OCI-M2 (cell line): ENCODE data around the gene SDC3.

Experiments used
- DNase-seq: peaks from one replicate; lab custom pipeline; 2025; ENCODE audit not compliant: unreplicated experiment; lab: John Stamatoyannopoulos, UW

Gene SDC3

DNA sequence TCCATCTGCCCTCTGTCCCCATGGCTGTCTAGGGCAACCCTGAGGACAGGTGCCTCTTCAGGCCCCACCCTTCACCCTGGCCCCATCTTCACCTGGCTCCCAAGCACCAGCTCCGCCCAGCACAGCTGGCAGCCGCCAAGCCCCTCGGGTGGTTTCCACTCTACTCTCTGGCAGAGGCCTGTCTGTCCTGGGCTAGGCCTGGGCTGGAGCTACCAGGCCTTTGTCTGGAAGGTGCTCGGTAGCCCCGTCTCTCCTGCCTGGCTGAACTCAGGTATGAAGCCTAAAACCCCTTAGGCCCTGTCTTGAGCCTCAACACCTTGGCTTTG is 17.4 kb downstream of the SDC3 start:
- DNase-seq = no peak

DNA sequence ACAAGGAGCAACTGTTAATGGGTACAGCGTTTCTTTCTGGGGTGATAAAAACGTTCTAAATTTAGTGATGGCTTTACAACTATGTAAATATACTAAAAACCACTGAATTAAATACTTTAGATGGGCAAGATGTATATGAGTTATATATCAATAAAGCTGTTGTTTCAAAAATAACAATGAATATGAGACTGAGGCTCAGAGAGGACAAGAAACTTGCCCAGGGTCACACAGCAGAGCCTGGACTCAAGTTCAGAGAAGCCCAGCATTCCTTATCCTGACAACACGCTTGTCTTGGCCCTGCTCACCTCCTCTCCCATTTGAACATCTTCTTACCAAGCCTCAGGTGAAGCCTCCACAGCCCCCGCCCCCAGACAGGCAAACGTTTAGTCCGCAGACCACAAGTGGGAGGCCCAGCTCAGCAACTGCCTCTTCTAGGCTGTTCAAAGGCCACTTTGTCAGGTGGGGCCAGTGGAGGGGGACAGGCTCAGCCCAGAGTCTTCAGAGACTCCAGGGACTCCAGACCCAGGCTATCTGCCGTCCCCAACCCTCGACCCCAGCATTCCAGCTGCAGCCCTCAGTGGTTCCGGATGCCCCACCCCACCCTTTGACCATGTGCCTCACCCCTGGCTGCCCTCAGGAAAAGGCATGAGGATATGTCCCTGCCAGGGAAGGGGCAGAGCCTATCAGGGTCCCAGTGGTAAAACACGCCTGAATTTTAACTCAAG is 17.9 kb downstream of the SDC3 start:
- DNase-seq = no peak

DNA sequence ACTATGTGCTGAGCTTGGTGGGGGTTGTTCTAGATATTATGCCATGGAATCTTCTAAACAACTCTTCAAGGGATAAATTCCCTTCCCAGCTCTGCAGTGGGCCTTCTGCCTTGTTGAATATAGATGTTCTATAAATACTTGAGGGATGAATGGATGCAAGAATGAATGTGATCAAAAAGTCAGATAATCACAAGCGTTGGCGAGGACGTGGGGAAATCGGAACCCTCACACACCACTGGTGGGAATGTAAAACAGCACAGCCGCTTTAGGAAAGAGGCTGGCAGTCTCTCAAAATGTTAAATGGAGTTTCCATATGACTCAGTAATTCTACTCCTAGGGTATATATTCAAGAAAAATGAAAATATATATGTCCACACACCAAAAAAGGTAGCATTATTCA is 19.0 kb downstream of the SDC3 start:
- DNase-seq = no peak

DNA sequence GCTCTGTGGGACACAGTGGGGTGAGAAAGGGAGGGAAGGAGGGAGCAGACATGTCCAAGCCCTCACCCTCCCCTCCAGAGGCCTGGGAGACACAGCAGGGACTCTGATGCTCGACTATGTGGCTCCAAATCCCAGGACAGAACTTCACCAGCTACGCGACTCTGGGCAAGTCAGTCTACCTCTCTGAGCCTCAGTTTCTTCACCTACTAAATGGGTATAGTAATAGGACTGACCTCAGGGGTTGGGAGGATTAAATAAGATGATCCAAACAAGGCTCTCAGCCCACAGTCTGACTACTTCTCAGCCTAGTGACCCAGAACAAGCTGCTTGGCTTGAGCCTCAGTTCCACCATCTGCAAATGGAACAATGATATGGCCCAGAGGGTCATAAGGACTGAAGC is 19.6 kb downstream of the SDC3 start:
- no peak for DNase-seq

DNA sequence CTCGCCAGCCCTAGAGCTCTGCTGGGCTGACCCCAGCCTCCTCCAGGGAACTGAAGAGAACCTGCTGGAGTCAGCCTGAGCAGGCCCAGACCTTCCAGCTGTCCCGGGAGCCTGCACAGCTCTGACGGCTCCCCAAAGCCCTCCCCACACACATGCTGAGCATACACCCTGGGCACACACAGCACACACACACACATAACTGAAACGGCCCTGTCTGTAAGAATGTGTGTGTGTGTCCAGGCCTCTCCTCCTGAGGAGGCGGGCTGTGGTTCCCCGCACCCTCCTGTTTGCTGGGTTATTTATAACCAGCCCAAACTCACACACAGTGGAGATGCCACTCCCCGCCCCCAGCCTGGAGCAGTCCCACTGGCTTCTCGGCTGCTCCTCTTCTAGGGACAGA is 20.2 kb downstream of the SDC3 start:
- DNase-seq = no peak

DNA sequence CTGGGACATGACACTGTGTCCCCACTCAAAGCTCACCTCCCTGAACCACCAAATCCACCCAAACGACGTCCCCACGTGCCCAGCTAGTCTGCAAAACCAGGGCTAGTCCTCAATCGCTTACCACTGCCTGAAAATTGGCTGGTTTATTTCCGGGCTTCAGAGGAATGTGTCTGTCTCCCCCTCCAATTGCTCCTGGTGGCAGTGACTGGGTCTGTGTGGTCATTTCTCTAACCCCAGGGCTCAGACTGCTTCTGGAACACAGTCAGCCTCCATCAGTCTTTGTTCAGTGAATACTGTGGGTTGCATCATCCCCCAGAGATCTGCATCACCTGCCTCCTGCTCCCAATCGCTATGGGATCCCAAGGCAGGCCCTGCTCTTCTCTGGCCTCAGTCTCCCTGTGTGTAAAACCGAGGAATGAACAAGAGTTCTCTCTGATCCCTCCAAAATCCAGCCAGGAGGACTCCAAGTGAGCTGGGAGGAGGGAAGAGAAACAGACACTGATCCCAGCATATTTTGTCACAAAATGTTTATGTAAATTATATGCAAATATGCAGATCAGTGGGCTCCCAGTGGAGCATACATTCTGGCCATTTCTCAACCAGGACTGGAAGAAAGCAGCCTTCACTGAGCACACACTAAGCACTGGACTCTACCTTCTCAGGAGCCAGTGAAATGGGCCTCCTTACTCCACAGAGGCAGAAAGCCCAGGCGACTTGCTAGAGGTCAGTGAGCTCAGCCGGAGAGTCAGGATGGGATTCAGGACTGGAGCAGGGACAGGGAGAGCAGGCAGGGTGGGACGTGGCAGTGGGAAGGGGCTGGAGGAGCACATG is 20.9 kb downstream of the SDC3 start:
- no peak for DNase-seq

DNA sequence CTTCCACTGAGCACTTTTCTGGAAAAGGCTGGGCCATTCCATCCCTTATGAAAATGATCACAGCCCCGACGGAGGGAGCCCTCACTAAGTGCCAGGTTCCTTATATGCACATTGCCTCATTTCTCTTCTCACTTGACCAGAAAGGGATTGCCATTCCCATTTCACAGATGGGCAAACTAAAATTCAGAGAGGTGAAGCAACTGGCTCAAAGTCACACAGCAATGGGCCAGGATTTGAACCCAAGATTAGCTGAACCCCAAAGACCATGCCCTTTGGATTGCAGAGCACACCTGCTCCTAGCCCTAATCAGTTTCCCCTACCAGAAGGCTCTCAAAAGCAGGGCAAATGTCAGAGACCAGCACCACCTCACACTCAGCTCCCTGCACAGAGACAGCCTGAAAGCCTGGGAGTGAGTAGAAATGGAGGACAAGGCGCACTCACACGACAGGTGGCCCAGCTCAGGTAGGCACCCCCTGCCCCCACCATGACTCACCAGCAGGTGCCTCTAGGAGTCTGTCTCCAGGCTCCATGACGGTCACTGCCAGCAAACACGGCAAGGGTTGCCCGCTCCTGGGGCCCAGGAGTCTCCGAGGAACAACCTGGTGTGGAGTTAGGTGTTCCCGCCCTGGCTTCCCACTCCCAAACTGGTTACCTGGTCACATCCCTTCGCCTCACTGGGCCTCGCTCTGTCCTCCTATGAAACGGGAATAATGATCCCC is 21.7 kb downstream of the SDC3 start:
- DNase-seq = no peak

DNA sequence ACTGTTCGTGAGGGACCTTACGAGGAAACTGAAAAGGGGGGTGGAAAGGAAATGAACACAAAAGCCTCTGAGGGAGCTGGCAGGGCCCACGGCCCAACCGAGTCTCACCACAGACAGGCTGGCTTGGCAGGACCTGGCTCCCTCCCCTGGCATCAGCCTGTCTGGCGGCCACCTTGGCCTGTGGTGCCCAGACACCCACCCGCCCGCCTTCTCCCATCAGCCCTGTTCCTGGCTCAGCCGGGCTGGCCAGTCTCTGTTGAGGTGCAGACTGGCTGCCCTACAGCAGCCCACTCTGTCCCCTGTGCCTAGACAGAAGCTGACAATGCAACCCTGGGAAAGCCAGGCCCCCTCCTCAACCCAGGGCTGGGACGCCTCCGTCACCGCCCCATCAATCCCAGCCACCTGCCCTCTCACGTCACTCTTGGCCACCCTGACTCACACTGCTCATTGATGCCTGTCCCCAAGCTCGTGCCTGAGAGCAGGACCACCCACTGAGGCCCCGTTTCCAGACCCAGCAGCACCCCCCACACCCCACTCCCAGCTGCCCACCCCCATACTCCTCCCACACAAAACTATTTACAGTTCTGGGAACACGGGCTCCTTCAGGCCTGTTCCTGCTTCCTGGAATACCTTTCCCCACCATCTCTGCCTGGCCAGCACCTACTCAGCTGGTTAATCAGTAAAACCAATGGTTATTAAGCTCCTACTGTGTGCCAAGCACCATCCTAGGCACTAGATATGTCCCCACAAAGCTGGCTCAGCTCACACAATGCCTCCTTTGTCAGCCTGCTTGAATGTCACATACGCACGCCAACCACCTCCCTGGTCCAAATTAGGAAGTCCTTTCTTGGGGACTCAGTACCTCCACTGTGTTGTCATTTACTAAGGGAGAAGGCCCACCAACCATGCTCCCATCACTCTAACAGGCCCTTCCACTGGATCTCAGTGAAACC is 22.7 kb downstream of the SDC3 start:
- no peak for DNase-seq

DNA sequence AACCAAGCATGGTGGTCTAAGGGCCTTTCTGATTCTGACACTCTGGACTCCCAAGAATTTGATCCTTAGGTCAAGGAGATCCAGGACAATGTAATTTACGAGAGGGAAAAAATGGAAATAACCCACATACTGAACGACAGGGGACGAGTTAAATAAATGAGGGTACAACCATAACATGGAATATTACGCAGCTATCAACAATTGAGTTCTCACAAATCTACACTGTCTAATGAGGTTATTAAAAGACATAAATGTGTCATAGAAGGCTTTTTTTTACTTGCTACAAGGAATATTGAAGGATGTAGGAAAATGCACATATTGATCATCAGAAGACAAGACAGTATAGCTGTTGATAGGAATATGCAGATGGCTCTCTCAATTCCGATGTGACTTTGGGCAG is 23.8 kb downstream of the SDC3 start:
- DNase-seq = no peak

DNA sequence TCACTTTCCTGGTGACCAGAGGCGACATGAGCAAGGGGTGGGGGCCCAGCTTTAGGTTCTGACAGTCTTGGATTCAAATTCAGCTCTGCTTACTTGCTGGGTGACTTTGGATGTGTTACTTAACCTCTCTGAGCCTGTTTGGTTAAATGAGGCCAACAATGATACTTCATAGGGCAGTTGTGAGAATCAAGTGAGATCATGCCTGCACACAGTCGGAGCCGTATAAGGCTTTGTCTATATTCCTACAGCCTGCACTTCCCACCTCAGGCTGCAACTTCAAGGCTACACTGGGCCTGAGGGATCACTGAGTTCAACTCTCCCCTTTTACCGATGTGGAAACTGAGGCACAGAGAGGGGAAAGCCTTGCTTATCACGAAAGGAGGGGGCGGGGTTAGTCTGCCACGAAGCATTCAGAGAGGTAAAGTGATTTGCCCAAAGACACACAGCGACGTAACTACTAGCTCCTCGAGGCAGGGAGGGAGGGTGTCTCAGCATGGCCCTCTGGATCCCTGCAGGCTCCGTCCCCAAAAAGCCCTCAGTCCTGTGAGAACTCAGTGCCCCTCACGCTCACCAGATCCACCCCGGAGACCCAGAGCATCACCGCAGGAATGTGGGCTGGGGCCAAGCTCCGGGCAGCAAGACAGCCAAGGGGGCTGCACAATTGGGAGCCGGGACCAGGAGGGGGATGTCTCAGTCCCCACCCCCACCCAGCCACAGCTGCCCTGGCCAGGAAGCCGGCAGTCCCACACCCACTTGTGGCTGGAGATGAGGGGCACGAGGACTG is 25.0 kb downstream of the SDC3 start:
- DNase-seq = no peak

DNA sequence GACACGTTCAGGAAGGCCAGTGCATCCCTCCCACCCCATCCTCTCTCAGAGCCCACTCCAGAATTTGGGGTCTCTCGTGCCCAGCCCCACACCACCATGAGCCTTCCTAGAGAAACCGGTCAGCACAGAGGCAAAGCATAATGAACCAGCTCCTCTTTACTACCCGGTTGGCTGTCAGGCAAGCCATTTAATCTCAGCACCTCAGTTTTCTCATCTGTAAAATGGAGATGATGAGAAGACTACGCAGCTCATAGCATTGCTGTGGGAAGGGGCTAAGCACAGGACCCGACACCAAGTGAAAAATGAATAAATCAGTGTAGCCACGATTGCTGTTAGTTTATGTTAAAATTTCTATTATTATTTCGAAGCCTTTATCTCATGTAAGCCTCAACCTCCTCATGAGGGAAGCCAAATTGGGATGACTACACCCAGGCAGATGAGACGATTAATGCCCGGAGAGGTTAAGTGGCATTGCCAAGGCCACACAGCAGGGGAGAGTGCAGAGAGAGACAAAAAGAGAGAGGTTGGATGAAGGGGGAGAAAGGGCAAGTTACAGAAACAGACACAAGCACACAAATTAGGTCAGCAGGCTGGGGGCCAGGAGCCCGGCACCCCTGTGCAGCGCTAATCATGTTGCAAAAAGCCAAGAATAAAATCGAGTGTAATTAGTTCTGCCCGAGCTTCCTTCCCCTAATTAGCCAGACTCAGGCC is 25.7 kb downstream of the SDC3 start:
- no peak for DNase-seq

DNA sequence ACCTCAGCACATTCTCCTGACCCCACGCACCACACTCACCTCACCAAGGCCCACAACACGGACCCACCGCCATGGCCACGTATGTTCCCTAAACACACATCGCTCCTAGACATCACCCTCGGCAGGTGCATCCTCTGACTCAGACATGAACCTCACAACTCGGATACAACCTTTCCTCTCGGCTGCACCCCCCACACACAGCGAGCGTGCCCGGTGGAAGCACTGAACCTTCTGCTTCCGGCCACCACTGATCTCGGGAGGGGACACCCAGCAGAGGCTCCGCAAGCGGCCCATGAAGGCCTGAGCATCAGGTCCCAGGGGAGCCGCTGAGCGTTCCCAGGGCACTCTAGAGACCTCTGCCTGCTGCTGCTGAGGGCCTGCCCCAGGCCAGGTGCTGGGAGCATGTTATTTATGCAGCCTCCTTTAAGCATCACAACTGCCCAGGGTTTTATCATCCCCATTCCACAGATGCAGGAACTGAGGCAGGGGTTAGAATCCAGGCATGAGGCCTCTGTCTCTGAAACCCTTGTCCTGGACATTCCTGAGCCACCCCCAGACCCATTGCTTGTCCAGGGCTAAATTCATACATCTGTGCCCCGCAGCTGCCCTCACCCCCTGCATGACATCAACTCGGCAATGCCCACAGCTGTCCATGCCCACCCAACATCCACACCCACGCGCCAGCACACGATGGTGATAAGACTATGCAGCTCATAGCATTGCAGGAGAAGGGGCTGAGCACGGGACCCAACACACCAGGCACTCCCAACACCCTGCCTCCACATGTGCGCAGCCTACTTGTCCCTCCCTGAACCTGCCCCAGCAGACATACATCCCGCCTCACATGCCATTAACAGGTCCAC is 27.0 kb downstream of the SDC3 start:
- no peak for DNase-seq

DNA sequence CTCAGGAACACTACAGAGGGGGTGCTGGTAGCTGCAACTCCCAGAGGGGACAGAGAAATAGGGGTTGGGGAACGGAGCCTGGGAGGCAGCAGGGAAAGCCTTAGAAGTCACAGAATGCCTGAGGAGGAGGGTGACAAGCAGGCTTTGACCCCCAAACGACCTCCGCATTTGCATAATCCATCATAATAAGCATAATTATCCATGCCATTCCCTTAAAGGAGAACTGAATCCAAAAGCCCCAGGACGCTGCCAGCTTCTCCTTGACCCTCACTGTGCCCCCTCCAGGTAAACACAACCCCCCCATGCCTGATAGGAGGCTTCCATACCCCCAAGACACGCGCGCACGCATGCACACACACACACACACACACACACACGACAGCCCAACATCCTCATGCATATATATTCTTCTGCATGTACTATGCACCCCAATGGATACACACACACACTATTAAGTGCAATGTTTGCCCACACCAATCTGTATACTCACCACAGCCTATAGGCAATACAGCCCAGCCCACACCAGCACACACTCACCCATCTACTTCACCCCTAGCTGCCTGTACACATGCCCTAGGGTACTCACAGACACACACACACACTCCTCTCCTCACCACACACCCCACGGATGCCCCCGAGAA is 27.8 kb downstream of the SDC3 start:
- DNase-seq = no peak

DNA sequence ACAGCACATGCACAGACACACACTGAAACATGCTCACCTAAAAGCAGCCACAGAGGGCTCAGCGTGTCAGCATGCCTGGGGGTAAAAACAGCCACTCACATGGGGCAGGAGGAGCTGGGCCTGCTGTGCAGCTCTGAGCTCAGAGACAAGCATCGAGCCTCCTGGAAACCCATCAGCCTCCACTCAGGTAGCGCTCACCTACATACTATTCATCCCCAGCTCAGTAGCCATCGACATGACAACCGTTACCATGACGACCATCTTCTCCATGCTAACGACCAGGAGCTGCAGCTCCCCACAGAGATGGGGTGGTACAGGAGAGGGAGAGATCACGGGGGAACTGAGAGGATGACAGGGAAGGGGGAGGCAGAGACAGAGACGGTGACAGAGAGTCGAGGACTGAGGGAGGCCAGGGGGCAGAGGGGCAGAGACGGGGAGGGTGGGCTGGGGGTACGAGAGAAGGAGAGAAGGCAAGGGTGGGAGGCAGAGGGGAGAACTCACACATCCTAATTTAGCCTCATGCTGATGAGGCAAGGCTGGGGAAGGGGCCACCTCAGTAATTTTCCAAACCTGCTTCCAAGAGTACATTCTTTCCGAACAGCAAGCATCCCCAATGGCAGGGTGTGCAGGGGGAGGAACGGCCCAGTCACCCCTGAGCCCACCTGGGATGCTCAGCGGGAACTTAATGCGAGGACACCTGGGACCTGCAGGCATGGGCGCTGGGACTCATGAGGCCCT is 28.4 kb downstream of the SDC3 start:
- no peak for DNase-seq

DNA sequence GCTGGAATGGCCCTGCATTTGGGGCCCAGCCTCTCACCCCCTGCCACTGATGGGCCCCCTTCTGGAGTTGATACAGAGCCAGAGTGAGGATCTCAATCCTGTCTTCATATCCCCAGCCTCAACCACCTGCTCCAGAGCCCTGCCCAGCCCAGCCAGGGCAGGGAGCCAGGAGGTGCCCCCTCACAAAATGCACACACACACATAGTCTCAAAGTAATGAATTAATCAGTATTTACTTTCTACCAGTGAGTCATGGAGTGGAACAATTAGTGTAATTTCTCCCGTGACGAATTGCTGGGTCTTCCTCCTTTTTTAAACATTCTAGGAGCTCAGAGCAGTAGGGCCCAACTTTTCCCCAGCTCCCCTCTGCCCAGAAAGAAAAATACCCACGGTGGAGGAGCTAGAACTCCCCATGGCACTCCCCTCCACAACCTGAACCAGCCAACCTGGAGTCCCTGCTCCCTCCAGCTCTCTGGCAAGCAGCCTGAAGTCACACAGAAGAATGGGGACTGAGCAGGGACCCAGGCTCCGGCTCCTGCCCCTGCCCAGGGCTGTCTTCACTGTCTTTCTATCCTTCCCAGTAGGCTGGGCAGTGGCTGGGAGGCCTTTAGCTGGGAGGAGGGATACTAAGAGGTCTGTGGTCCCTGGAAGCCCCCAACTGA is 29.3 kb downstream of the SDC3 start:
- DNase-seq = no peak

DNA sequence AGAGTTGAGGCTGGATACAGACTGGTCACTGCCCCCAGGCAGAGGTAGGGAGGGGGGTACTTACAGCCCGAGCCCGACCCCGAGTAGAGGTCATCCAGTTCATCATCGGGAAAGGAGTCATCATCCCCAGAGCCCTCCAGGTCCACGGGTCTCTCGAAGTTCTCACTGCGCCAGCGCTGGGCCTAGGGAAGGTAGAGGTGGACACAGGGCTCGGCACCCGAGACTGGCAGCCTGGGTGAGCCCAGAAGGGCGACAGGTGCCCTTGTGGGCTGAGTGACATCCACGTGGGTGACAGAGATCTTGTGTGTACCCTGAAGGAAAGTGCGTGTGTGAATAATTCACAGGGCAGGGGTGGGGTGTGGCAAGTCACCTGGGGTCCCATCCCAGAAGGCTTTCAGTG is 30.0 kb downstream of the SDC3 start:
- no peak for DNase-seq

DNA sequence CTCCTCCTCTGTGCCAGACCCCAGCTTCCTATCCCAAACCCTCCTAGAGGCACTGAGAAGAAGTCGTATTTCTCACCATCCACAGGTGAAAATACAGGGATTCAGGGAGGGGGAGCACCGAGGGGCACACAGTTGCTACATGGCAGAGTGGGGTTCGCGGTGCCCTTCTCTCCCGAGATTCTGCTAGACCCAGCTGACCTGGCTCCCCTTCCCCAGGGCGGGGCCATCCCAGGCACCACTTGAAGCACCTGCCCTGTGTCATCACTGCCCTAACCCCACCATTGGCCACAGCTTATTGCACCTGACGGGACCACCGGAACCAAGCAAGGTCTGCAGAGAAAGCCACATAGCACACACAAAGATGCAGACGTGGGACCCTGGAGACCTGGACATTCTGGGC is 30.5 kb downstream of the SDC3 start:
- DNase-seq = no peak
